ENCODE measurements around the gene MDK.

- TF ChIP-seq, protein P1, sequence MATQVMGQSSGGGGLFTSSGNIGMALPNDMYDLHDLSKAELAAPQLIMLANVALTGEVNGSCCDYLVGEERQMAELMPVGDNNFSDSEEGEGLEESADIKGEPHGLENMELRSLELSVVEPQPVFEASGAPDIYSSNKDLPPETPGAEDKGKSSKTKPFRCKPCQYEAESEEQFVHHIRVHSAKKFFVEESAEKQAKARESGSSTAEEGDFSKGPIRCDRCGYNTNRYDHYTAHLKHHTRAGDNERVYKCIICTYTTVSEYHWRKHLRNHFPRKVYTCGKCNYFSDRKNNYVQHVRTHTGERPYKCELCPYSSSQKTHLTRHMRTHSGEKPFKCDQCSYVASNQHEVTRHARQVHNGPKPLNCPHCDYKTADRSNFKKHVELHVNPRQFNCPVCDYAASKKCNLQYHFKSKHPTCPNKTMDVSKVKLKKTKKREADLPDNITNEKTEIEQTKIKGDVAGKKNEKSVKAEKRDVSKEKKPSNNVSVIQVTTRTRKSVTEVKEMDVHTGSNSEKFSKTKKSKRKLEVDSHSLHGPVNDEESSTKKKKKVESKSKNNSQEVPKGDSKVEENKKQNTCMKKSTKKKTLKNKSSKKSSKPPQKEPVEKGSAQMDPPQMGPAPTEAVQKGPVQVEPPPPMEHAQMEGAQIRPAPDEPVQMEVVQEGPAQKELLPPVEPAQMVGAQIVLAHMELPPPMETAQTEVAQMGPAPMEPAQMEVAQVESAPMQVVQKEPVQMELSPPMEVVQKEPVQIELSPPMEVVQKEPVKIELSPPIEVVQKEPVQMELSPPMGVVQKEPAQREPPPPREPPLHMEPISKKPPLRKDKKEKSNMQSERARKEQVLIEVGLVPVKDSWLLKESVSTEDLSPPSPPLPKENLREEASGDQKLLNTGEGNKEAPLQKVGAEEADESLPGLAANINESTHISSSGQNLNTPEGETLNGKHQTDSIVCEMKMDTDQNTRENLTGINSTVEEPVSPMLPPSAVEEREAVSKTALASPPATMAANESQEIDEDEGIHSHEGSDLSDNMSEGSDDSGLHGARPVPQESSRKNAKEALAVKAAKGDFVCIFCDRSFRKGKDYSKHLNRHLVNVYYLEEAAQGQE (IDR thresholded peaks at IDR 0.05; ENCODE audit: insufficient read depth in 1 of 2, low read depth in 2 of 2, low read length in 2 of 2) = no peak
- TF ChIP-seq POLR2AphosphoS5 (IDR thresholded peaks at IDR 0.05; ENCODE audit: low read depth, low read length) = no peak
- no peak for TF ChIP-seq TAF1 (IDR thresholded peaks at IDR 0.05; ENCODE audit: borderline replicate concordance, insufficient read depth, low read length)
Observed at GRCh38 chr11:46366661-46367161, 14.8 kb upstream of the MDK start.

All from PFSK-1 (cell line).